H9 (cell line): Measurements from ENCODE around the gene U2AF1L4. TPM values are rescaled to one million over a fixed set of nuclear protein-coding genes. Genes with fewer than 3 reads are reported as not detected.
A peak's percentile ranks its signal among the peaks of the same experiment; 100 is the strongest.

Experiments used
- DNase-seq: peaks from one replicate; pipeline ENCODE4 v3.0.0-alpha.2; 2017
- H2AFZ ChIP-seq: one replicate; pipeline ENCODE4 v1.6.1; 2013; ENCODE audit warnings: mild to moderate bottlenecking, low read length, control low read depth, moderate library complexity
- H2AK5ac ChIP-seq: 2 replicates; pipeline ENCODE4 v1.6.1; 2013; ENCODE audit warnings: low read length, control low read depth, mixed read lengths; ENCODE audit not compliant: insufficient read length
- H2BK120ac ChIP-seq: one replicate; pipeline ENCODE4 v1.6.1; 2013; ENCODE audit warnings: low read depth, mild to moderate bottlenecking, low read length, control low read depth, inconsistent platforms; ENCODE audit not compliant: poor library complexity, severe bottlenecking
- H2BK12ac ChIP-seq: 2 replicates; pipeline ENCODE4 v1.6.1; 2013; ENCODE audit warnings: low read length, control low read depth, mixed read lengths, low read depth; ENCODE audit not compliant: insufficient read length
- H2BK15ac ChIP-seq: 2 replicates; pipeline ENCODE4 v1.6.1; 2013; ENCODE audit warnings: low read depth, low read length, control low read depth
- H2BK20ac ChIP-seq: one replicate; pipeline ENCODE4 v1.6.1; 2013; ENCODE audit warnings: low read depth, mild to moderate bottlenecking, low read length, control low read depth, inconsistent platforms; ENCODE audit not compliant: poor library complexity, severe bottlenecking
- H2BK5ac ChIP-seq: 2 replicates; pipeline ENCODE4 v1.6.1; 2013; ENCODE audit warnings: low read length, control low read depth, mixed read lengths; ENCODE audit not compliant: insufficient read length
- H3K14ac ChIP-seq: 2 replicates; pipeline ENCODE4 v1.6.1; 2013; ENCODE audit warnings: low read length, control low read depth; ENCODE audit not compliant: insufficient read depth
- H3K18ac ChIP-seq: 2 replicates; pipeline ENCODE4 v1.6.1; 2013; ENCODE audit warnings: low read depth, mild to moderate bottlenecking, mixed read lengths, low read length, control low read depth; ENCODE audit not compliant: insufficient read length
- H3K23ac ChIP-seq: 2 replicates; pipeline ENCODE4 v1.6.1; 2013; ENCODE audit warnings: low read length, control low read depth, mixed read lengths, low read depth; ENCODE audit not compliant: insufficient read length
- H3K23me2 ChIP-seq: 2 replicates; pipeline ENCODE4 v1.6.1; 2013; ENCODE audit warnings: low read depth, mild to moderate bottlenecking, mixed read lengths, low read length, control low read depth; ENCODE audit not compliant: insufficient read length, poor library complexity, severe bottlenecking
- H3K27ac ChIP-seq: 2 replicates; pipeline ENCODE4 v1.5.1; 2013; ENCODE audit warnings: low read length, control low read depth, mixed read lengths, low read depth; ENCODE audit not compliant: insufficient read length
- H3K27me3 ChIP-seq: 2 replicates; pipeline ENCODE4 v1.6.1; 2013; ENCODE audit warnings: low read length, control low read depth, inconsistent platforms; ENCODE audit not compliant: insufficient read depth
- H3K4ac ChIP-seq: 2 replicates; pipeline ENCODE4 v1.6.1; 2013; ENCODE audit warnings: low read depth, mild to moderate bottlenecking, control low read depth, inconsistent platforms, low read length, moderate library complexity
- H3K4me1 ChIP-seq: 2 replicates; pipeline ENCODE4 v1.6.1; 2013; ENCODE audit warnings: low read length, control low read depth, inconsistent platforms; ENCODE audit not compliant: insufficient read depth
- H3K4me2 ChIP-seq: 2 replicates; pipeline ENCODE4 v1.6.1; 2013; ENCODE audit warnings: low read length, control low read depth, mixed read lengths; ENCODE audit not compliant: insufficient read length, insufficient read depth
- H3K56ac ChIP-seq: 2 replicates; pipeline ENCODE4 v1.6.1; 2013; ENCODE audit warnings: low read depth, mild to moderate bottlenecking, mixed read lengths, low read length, control low read depth; ENCODE audit not compliant: insufficient read length
- H3K79me1 ChIP-seq: 2 replicates; pipeline ENCODE4 v1.6.1; 2013; ENCODE audit warnings: low read depth, mild to moderate bottlenecking, moderate library complexity, low read length, control low read depth, inconsistent platforms; ENCODE audit not compliant: insufficient read depth, poor library complexity, severe bottlenecking
- H3K79me2 ChIP-seq: 2 replicates; pipeline ENCODE4 v1.6.1; 2013; ENCODE audit warnings: low read length, control low read depth, inconsistent platforms; ENCODE audit not compliant: insufficient read depth
- H3K9ac ChIP-seq: 2 replicates; pipeline ENCODE4 v1.6.1; 2013; ENCODE audit warnings: low read length, control low read depth, mixed read lengths; ENCODE audit not compliant: insufficient read length; ENCODE audit errors: extremely low read depth
- H3K9me3 ChIP-seq: one replicate; pipeline ENCODE4 v1.6.1; 2013; ENCODE audit warnings: low read depth, low read length, inconsistent platforms; ENCODE audit not compliant: control insufficient read depth
- H3T11ph ChIP-seq: one replicate; pipeline ENCODE4 v1.6.1; 2013; ENCODE audit warnings: mild to moderate bottlenecking, low read length, control low read depth, inconsistent platforms
- H4K20me1 ChIP-seq: one replicate; pipeline ENCODE4 v1.6.1; 2013; ENCODE audit not compliant: control insufficient read depth, insufficient read length, insufficient read depth
- H4K5ac ChIP-seq: 2 replicates; pipeline ENCODE4 v1.6.1; 2013; ENCODE audit warnings: low read depth, mild to moderate bottlenecking, mixed read lengths, low read length, control low read depth; ENCODE audit not compliant: insufficient read length
- H4K8ac ChIP-seq: replicated peaks from 2 replicates; pipeline ENCODE4 v1.6.1; 2013; ENCODE audit warnings: low read length, control low read depth, mixed read lengths, low read depth; ENCODE audit not compliant: insufficient read length
- H4K91ac ChIP-seq: 2 replicates; pipeline ENCODE4 v1.6.1; 2013; ENCODE audit warnings: low read depth, mild to moderate bottlenecking, moderate library complexity, mixed read lengths, low read length, control low read depth; ENCODE audit not compliant: insufficient read length
- H3K27ac Mint-ChIP-seq, 3 experiments: 2 replicates in 2 of 3; 3 replicates in 1 of 3; pipeline ENCODE4 v1.8.0; 2020 to 2021; ENCODE audit warnings: mixed read lengths in 3 of 3, mild to moderate bottlenecking in 1 of 3, moderate library complexity in 1 of 3
- H3K27me3 Mint-ChIP-seq: 2 replicates; pipeline ENCODE4 v1.8.0; 2021; ENCODE audit warnings: low read depth, mild to moderate bottlenecking, moderate library complexity, mixed read lengths
- H3K36me3 Mint-ChIP-seq, 3 experiments: 2 replicates in 2 of 3; 3 replicates in 1 of 3; pipeline ENCODE4 v1.8.0; 2020 to 2021; ENCODE audit warnings: low read depth in 3 of 3, mixed read lengths in 3 of 3; ENCODE audit not compliant: insufficient read depth in 1 of 3
- H3K4me1 Mint-ChIP-seq, 2 experiments: 2 replicates each; pipeline ENCODE4 v1.8.0; 2020; ENCODE audit warnings: mixed read lengths in 2 of 2
- H3K4me3 Mint-ChIP-seq, 2 experiments: 2 replicates in 1 of 2; 3 replicates in 1 of 2; pipeline ENCODE4 v1.8.0; 2020 to 2021; ENCODE audit warnings: mild to moderate bottlenecking in 2 of 2, mixed read lengths in 2 of 2, moderate library complexity in 1 of 2
- H3K9me3 Mint-ChIP-seq, 2 experiments: 2 replicates in 1 of 2; 3 replicates in 1 of 2; pipeline ENCODE4 v1.8.0; 2020; ENCODE audit warnings: mild to moderate bottlenecking in 2 of 2, mixed read lengths in 2 of 2, moderate library complexity in 1 of 2
- CTCF ChIP-seq: fragments of 200-600 bp; sonication (generic); conservative IDR thresholded peaks from 3 replicates; pipeline ENCODE4 v1.8.0; 2021; ENCODE audit warnings: antibody characterized with exemption, mild to moderate bottlenecking
- WGBS: extraction: QIAGEN DNeasy Blood & Tissue Kit; methylation state at CpG from one replicate; pipeline ENCODE4 v1.1.7; 2013; ENCODE audit warnings: missing lambda C conversion rate, low lambda C conversion rate, mixed read lengths; ENCODE audit not compliant: insufficient read length; ENCODE audit errors: extremely low coverage; 5-methylcytosine and 5-hydroxymethylcytosine counted together
- total RNA-seq: library from RNA; stranded (reverse); gene quantifications from 2 replicates; pipeline ENCODE4 v1.2.1, GENCODE V29; 2021

The U2AF1L4 gene
- total RNA-seq, 1 experiment from 2014 or later: 16.8 TPM

- H3K4me1 Mint-ChIP-seq: peaks cover 10 to 19% of the 10 kb centered on the region in 2 experiments
- H3K27ac ChIP-seq: no peak overlapping the region
Observed at GRCh38 chr19:35789195-35789977, 44.2 kb upstream of the U2AF1L4 start.

More at GRCh38 chr19:35789195-35789977, 44.2 kb upstream of the U2AF1L4 start:
- Histone ChIP-seq H2BK5ac (no peak overlapping the region), H3T11ph (no peak overlapping the region), H4K91ac (no peak overlapping the region), H4K20me1 (peaks cover 3% of the 10 kb centered on the region), H3K9me3 (no peaks in the 10 kb centered on the region), H2AFZ (no peak overlapping the region), H3K23me2 (peaks cover 7% of the 10 kb centered on the region), H4K5ac (no peak overlapping the region), H3K79me1 (no peaks in the 10 kb centered on the region), H3K27me3 (no peaks in the 10 kb centered on the region), H2BK120ac (no peak overlapping the region), H2BK15ac (no peak overlapping the region), H3K56ac (no peak overlapping the region), H3K9ac (no peak overlapping the region), H2AK5ac (no peak overlapping the region), H3K4me1 (no peaks in the 10 kb centered on the region), H2BK20ac (no peak overlapping the region), H3K4me2 (no peak overlapping the region), H3K79me2 (no peaks in the 10 kb centered on the region), H3K4ac (no peak overlapping the region), H3K14ac (no peak overlapping the region; the same call in 1 of the 2 replicates), H2BK12ac (no peak overlapping the region), H3K18ac (no peak overlapping the region), H4K8ac (no peak overlapping the region), H3K23ac (no peak overlapping the region)
- H3K36me3 Mint-ChIP-seq: no peaks in the 10 kb centered on the region; a peak in 1 of 7 replicates
- peak; percentile 20 for DNase-seq
- WGBS: no CpG with 5 or more reads among the region's 11 CpGs
- no peak overlapping the region for H3K27ac Mint-ChIP-seq
- TF ChIP-seq CTCF: no peak
- no peak overlapping the region for H3K4me3 Mint-ChIP-seq
- no peaks in the 10 kb centered on the region for H3K9me3 Mint-ChIP-seq
- H3K27me3 Mint-ChIP-seq: peaks cover 3% of the 10 kb centered on the region; the same call in 1 of the 2 replicates
